DND-41 (cell line): ENCODE measurements around the gene CRYBB3.

Experiments used
- ATAC-seq: fragments of 200-7000 bp; cut with Tn5 transposase; 3 replicates; pipeline ENCODE4 v1.9.1; 2021; ENCODE audit warnings: low read depth; ENCODE audit not compliant: insufficient read depth
- DNase-seq: peaks from one replicate; pipeline ENCODE4 v3.0.0-alpha.2; 2020
- H2AFZ ChIP-seq: 2 replicates; pipeline ENCODE4 v1.6.0; 2012; ENCODE audit warnings: low read depth, low read length
- H3K27ac ChIP-seq: 2 replicates; pipeline ENCODE4 v1.5.1; 2012; ENCODE audit warnings: low read length, inconsistent platforms
- H3K27me3 ChIP-seq: fragments of 200-600 bp; sonication (generic); 2 replicates; pipeline ENCODE4 v1.6.0; 2012; ENCODE audit warnings: low read length, mild to moderate bottlenecking, inconsistent platforms; ENCODE audit not compliant: insufficient read depth, poor library complexity
- H3K36me3 ChIP-seq: 2 replicates; pipeline ENCODE4 v1.5.1; 2012; ENCODE audit warnings: low read length, inconsistent platforms; ENCODE audit not compliant: insufficient read depth
- H3K4me1 ChIP-seq: 2 replicates; pipeline ENCODE4 v1.5.1; 2012; ENCODE audit warnings: mild to moderate bottlenecking, low read length; ENCODE audit not compliant: insufficient read depth
- H3K4me2 ChIP-seq: 2 replicates; pipeline ENCODE4 v1.6.0; 2012; ENCODE audit warnings: mild to moderate bottlenecking, moderate library complexity, low read length, inconsistent platforms; ENCODE audit not compliant: insufficient read depth
- H3K4me3 ChIP-seq, 2 experiments: fragments of 200-600 bp in 1 of 2; shearing (Covaris generic) in 1 of 2; 2 replicates each; pipeline ENCODE4 v1.5.1; 2012 to 2016; ENCODE audit warnings: inconsistent platforms in 2 of 2, low read length in 2 of 2, mild to moderate bottlenecking in 2 of 2, low read depth in 1 of 2, moderate library complexity in 1 of 2
- H3K79me2 ChIP-seq: 2 replicates; pipeline ENCODE4 v1.6.0; 2012; ENCODE audit warnings: low read length, inconsistent platforms; ENCODE audit not compliant: insufficient read depth
- H3K9ac ChIP-seq: 2 replicates; pipeline ENCODE4 v1.6.0; 2012; ENCODE audit warnings: low read depth, mild to moderate bottlenecking, inconsistent platforms, low read length, moderate library complexity
- H3K9me3 ChIP-seq: 2 replicates; pipeline ENCODE4 v1.5.1; 2012; ENCODE audit warnings: low read length, moderate library complexity, mild to moderate bottlenecking, inconsistent platforms; ENCODE audit not compliant: insufficient read depth, severe bottlenecking
- H4K20me1 ChIP-seq: 2 replicates; pipeline ENCODE4 v1.6.0; 2012; ENCODE audit warnings: low read length; ENCODE audit not compliant: insufficient read depth
- CTCF ChIP-seq: IDR thresholded peaks from 2 replicates; pipeline ENCODE4 v1.5.1; 2012; ENCODE audit warnings: borderline replicate concordance, low read length, moderate library complexity, mild to moderate bottlenecking; ENCODE audit not compliant: poor library complexity, severe bottlenecking; ENCODE audit errors: extremely low read depth
- EZH2 ChIP-seq: IDR thresholded peaks from 3 replicates; pipeline ENCODE4 v1.6.1; 2012; ENCODE audit warnings: borderline replicate concordance, low read depth, mild to moderate bottlenecking, moderate library complexity, low read length, inconsistent platforms; ENCODE audit not compliant: severe bottlenecking

The CRYBB3 gene

GRCh38 chr22:25167834-25168601 lies 31.6 kb upstream of the CRYBB3 start:
- no peak overlapping the region for H3K4me3 ChIP-seq
- H4K20me1 ChIP-seq: no peaks in the 10 kb centered on the region
- H3K9me3 ChIP-seq: no peaks in the 10 kb centered on the region
- no peaks in the 10 kb centered on the region for H3K4me1 ChIP-seq
- DNase-seq: no peak
- TF ChIP-seq EZH2 (no peak), CTCF (no peak)
- H2AFZ ChIP-seq: no peak overlapping the region
- H3K9ac ChIP-seq: no peak overlapping the region
- no peak for ATAC-seq
- H3K36me3 ChIP-seq: no peaks in the 10 kb centered on the region
- H3K79me2 ChIP-seq: no peaks in the 10 kb centered on the region
- H3K27ac ChIP-seq: no peak overlapping the region
- no peak overlapping the region for H3K4me2 ChIP-seq
- H3K27me3 ChIP-seq: peaks cover 8% of the 10 kb centered on the region

GRCh38 chr22:25169278-25170031 lies 30.2 kb upstream of the CRYBB3 start:
- no peaks in the 10 kb centered on the region for H3K4me1 ChIP-seq
- H3K27me3 ChIP-seq: peaks cover 8% of the 10 kb centered on the region
- TF ChIP-seq CTCF (no peak), EZH2 (no peak)
- H3K9ac ChIP-seq: no peak overlapping the region
- no peaks in the 10 kb centered on the region for H4K20me1 ChIP-seq
- H3K4me2 ChIP-seq: no peak overlapping the region
- DNase-seq: no peak
- no peak overlapping the region for H3K4me3 ChIP-seq
- H2AFZ ChIP-seq: no peak overlapping the region
- no peaks in the 10 kb centered on the region for H3K36me3 ChIP-seq
- no peak overlapping the region for H3K27ac ChIP-seq
- ATAC-seq: no peak
- no peaks in the 10 kb centered on the region for H3K9me3 ChIP-seq
- H3K79me2 ChIP-seq: no peaks in the 10 kb centered on the region

- H3K4me3 ChIP-seq: no peak overlapping the region
- H4K20me1 ChIP-seq: no peaks in the 10 kb centered on the region
- no peak overlapping the region for H3K9ac ChIP-seq
- no peak overlapping the region for H3K27ac ChIP-seq
- H2AFZ ChIP-seq: no peak overlapping the region
- no peaks in the 10 kb centered on the region for H3K79me2 ChIP-seq
- H3K4me2 ChIP-seq: no peak overlapping the region
- H3K4me1 ChIP-seq: no peaks in the 10 kb centered on the region
- no peak for DNase-seq
- H3K36me3 ChIP-seq: no peaks in the 10 kb centered on the region
- no peak for ATAC-seq
- peaks cover 6% of the 10 kb centered on the region for H3K27me3 ChIP-seq
- H3K9me3 ChIP-seq: no peaks in the 10 kb centered on the region
- no peak for TF ChIP-seq CTCF
- no peak for TF ChIP-seq EZH2
Measured at GRCh38 chr22:25170426-25170980, 29.2 kb upstream of the CRYBB3 start.
